ENCODE results near the gene PDE4D. TPM values are rescaled to one million over a fixed set of nuclear protein-coding genes. Genes with fewer than 3 reads are reported as not detected.

Gene PDE4D
- total and polyA plus RNA-seq, 2 donors (not counting 3 experiments of a cell fraction or from before 2014, with no cell fraction given), result 34.5 to 51.2 TPM

- BruUV-seq (replicated peaks), result no TSS peak
- Histone ChIP-seq H3K9ac (replicated peaks; ENCODE audit: extremely low read depth, insufficient read depth, low read length) (no peak overlapping the region), H3K9me3 (replicated peaks; ENCODE audit: control insufficient read depth, insufficient read depth, low read length) (no peaks in the 10 kb centered on the region), H3K27me3 (ENCODE audit: control insufficient read depth in 2 of 2, insufficient read depth in 2 of 2, low read length in 2 of 2) (no peaks in the 10 kb centered on the region), H3K79me2 (ENCODE audit: control insufficient read depth, insufficient read depth, low read length) (no peaks in the 10 kb centered on the region), H4K20me1 (replicated peaks; ENCODE audit: control insufficient read depth, extremely low read depth, insufficient read depth, low read length) (no peaks in the 10 kb centered on the region), H3K27ac (ENCODE audit: insufficient read depth, low read depth, low read length) (no peak overlapping the region), H3K36me3 (ENCODE audit: control insufficient read depth in 2 of 2, extremely low read depth in 1 of 2, insufficient read depth in 2 of 2, low read length in 2 of 2) (no peaks in the 10 kb centered on the region), H3K4me1 (ENCODE audit: control insufficient read depth, extremely low read depth, insufficient read depth, low read length) (peaks cover 5% of the 10 kb centered on the region), H3K4me2 (ENCODE audit: insufficient read depth, low read length) (no peak overlapping the region), H3K4me3 (replicated peaks in 1 of 3; ENCODE audit: insufficient read depth in 1 of 3, low read depth in 1 of 3, low read length in 3 of 3) (no peak overlapping the region), H2AFZ (ENCODE audit: low read depth, low read length) (no peak overlapping the region), H3K9me1 (replicated peaks; ENCODE audit: control insufficient read depth, extremely low read depth, insufficient read depth, low read length) (no peaks in the 10 kb centered on the region)
- POLR2A ChIA-PET, result no interaction called here
- TF ChIP-seq EZH2 (IDR thresholded peaks at IDR 0.05; ENCODE audit: borderline replicate concordance, low read depth, low read length, severe bottlenecking) (no peak), JUN (IDR thresholded peaks at IDR 0.05; ENCODE audit: borderline replicate concordance, insufficient read depth, insufficient read length, low read depth) (no peak), POLR2AphosphoS5 (IDR thresholded peaks at IDR 0.05; ENCODE audit: insufficient read depth, low read depth, low read length) (no peak), MYC (IDR thresholded peaks at IDR 0.05; ENCODE audit: low read depth, low read length) (no peak), MAX (IDR thresholded peaks at IDR 0.05; ENCODE audit: insufficient read depth, insufficient read length) (no peak), GATA2 (IDR thresholded peaks at IDR 0.05; ENCODE audit: insufficient read depth, insufficient read length, low read depth, low read length) (no peak), POLR2A (IDR thresholded peaks at IDR 0.05; ENCODE audit: low read depth, low read length) (no peak)
- CTCF ChIA-PET, result interaction anchor here (0.7 to 1.4 kb wide), 3 partner anchors 9 to 137 kb away, joined by 3 to 5 read pairs (median 3); no protein-coding TSS in a partner anchor
- no peak for FAIRE-seq
- no peak for DNase-seq (ENCODE audit: low read depth, low spot score)
- intact Hi-C loops (cut with micrococcal nuclease) (no loop called here), dilution Hi-C loops (cut with MboI; ENCODE audit: extremely low pct_ligation_motif_present, low sequenced_read_pairs) (no loop called here)
Observed at GRCh38 chr5:59231221-59231931, 662.1 kb downstream of the PDE4D start.

Data from endothelial cell of umbilical vein (primary cell).